HUDEP-2 (cell line): ENCODE measurements around the gene SCGB1C1.
"Not testable (repeated sequence)": the region's sequence is repeated elsewhere in the genome, so short reads cannot be mapped to it uniquely, and the experiment has no call there.

Experiments used
- DNase-seq, 76 experiments: peaks; one replicate each; lab custom pipeline; 2025; ENCODE audit not compliant: unreplicated experiment in 76 of 76; lab: John Stamatoyannopoulos, UW

The SCGB1C1 gene

GRCh38 chr11:236774-237767 is 44.2 kb downstream of the SCGB1C1 start, which contains the start of gene PSMD13:
Gene PSMD13, plus strand, starts transcription at chr11:236976. Its CDS starts 74 bp downstream, at chr11:237050.
- peak in 69 of 76 experiments; percentile 17 to 83 (median 65) for DNase-seq

DNA sequence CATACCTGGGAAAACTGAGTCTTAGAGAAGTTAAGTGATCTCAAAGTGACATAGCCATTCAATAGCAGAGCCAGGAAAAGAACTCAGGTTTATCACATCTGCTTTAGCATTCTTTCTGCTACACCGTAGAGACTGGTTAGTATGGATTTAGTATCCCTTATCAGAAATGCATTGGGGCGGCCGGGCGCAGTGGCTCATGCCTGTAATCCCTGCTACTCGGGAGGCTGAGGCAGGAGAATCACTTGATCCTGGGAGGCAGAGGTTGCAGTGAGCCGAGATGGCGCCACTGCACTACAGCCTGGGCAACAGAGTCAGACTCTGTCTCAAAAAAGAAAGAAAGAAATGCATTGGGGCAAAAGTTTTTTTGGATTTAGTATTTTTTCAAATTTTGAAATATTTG is 45.5 kb downstream of the SCGB1C1 start:
- DNase-seq, result not testable (repeated sequence)

DNA sequence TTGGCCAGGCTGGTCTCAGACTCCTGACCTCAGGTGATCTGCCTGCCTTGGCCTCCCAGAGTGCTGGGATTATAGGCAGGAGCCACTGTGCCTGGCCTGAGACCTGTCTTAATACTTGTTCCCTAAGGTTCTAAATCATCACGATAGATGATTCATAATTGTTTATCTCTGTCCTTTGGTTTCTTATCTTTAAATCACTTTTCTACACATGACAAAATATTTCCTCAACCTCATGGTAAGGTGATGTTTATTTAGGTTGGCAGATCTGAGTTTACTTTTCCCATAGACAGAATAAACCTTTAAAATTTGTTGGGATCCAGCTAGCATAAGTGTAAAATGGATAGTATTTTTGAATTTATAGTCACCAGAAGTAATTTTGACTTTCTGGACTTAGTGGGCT is 47.4 kb downstream of the SCGB1C1 start:
- no peak for DNase-seq

- no peak for DNase-seq
These were observed 48.8 kb downstream of the SCGB1C1 start for GRCh38 chr11:241634-242033.
